Muscle of leg (tissue), 11 donors: ENCODE measurements around the gene CPNE9. TPM values are rescaled to one million over a fixed set of nuclear protein-coding genes. Genes with fewer than 3 reads are reported as not detected.

Experiments used
- DNase-seq: peaks from one replicate; pipeline ENCODE4 v3.0.0; 2013
- H3K27ac ChIP-seq: one replicate; pipeline ENCODE4 v1.5.1; 2013; ENCODE audit warnings: mild to moderate bottlenecking, low read length, control low read depth
- H3K27me3 ChIP-seq: one replicate; pipeline ENCODE4 v1.6.1; 2013; ENCODE audit warnings: low read length; ENCODE audit not compliant: control insufficient read depth, insufficient read depth
- H3K36me3 ChIP-seq: one replicate; pipeline ENCODE4 v1.6.1; 2013; ENCODE audit warnings: low read length; ENCODE audit not compliant: control insufficient read depth, insufficient read depth
- H3K4me1 ChIP-seq: one replicate; pipeline ENCODE4 v1.6.1; 2013; ENCODE audit warnings: low read length; ENCODE audit not compliant: control insufficient read depth, insufficient read depth
- H3K4me3 ChIP-seq: one replicate; pipeline ENCODE4 v1.5.1; 2013; ENCODE audit warnings: low read length, control low read depth
- H3K9me3 ChIP-seq: replicated peaks from 2 replicates; pipeline ENCODE4 v1.6.1; 2013; ENCODE audit warnings: low read depth, low read length; ENCODE audit not compliant: control insufficient read depth
- WGBS: methylation state at CpG from one replicate; pipeline ENCODE4 v1.1.5; 2013; ENCODE audit warnings: missing lambda C conversion rate; ENCODE audit not compliant: insufficient coverage; 5-methylcytosine and 5-hydroxymethylcytosine counted together
- polyA plus RNA-seq, 8 donors: library from polyadenylated mRNA; unstranded; fragments of 120-200 nt; gene quantifications; one replicate each; pipeline versions ENCODE4 v1.2.1 to v1.2.3, GENCODE V29; 2013; ENCODE audit warnings: inconsistent platforms in 1 of 8, low replicate concordance in 1 of 8; ENCODE audit not compliant: insufficient read length in 8 of 8, insufficient read depth in 1 of 8
- total RNA-seq: library from RNA; stranded (reverse); fragments of 120-200 nt; gene quantifications from one replicate; pipeline ENCODE4 v1.2.4, GENCODE V29; 2013

The CPNE9 gene
- total and polyA plus RNA-seq, 9 donors = 0.06 to 0.14 (median 0.09) TPM; not detected in 6

DNA sequence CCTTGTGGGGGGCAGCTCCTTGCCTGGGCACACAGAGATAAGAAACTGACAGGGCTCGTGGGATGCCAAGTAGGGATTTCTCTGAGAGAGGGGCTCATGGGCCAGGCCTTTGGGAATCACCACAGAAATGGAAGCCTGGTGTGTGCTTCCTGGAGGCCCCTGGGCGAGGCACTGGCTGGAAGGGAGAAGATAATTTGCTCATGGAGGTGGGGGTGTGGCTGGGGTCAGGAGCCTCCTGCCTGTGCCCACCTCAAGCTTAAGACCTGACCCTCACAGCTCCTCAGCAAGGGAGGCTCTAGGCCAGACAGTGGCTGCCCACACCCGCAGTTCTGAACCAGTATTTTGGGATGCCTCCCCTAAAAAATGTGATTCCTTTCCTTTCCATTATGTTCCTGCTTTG lies 16.9 kb upstream of the CPNE9 start:
- DNase-seq = no peak
- H3K9me3 ChIP-seq = no peaks in the 10 kb centered on the region
- H3K4me3 ChIP-seq = no peak overlapping the region
- WGBS = no CpG with 5 or more reads among the region's 3 CpGs
- no peak overlapping the region for H3K27ac ChIP-seq
- no peaks in the 10 kb centered on the region for H3K4me1 ChIP-seq
- peaks cover 94% of the 10 kb centered on the region for H3K36me3 ChIP-seq
- no peaks in the 10 kb centered on the region for H3K27me3 ChIP-seq

DNA sequence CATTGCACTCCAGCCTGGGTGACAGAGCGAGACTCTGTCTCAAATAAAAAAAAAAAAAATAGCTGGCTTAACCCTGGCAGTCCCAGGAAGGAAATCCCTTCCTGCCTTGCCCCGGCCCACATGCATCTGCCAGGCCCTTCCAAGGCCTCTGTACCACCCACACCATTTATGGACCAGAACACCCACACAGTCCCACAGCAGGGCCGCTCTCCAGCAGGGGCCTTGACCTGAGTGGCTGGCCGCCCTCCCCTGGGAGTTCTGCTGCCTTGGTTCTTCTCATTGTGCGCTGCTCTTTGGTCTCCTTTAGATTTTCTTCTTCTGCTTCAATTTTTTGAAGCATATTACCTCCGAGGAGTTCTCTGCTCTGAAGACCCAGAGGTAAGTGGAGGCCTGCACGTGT lies 16.1 kb upstream of the CPNE9 start:
- no peaks in the 10 kb centered on the region for H3K27me3 ChIP-seq
- H3K27ac ChIP-seq = no peak overlapping the region
- no peak overlapping the region for H3K4me3 ChIP-seq
- H3K9me3 ChIP-seq = no peaks in the 10 kb centered on the region
- H3K4me1 ChIP-seq = no peaks in the 10 kb centered on the region
- WGBS = 79% methylated on average over 6 of the region's 7 CpGs
- DNase-seq = no peak
- H3K36me3 ChIP-seq = peaks cover 88% of the 10 kb centered on the region

DNA sequence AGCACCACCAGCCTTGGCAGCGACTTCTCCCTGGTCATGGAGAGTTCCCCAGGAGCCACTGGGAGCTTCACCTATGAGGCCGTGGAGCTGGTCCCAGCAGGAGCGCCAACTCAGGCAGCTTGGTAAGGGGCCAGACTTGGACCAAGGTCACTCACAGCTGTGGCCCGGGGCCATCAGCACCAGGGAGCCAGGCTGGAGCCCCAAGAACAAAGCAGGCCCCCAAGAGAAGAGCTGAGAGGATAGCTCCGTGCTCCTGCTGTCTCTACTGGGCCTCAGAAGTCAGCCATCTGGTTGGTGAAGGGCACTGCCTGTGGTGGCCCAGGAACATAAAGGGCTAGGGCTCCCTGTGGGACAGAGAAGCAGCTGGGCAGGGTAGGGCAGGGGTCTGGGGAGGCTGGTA lies 14.7 kb upstream of the CPNE9 start:
- Histone ChIP-seq H3K27ac (no peak overlapping the region), H3K4me1 (no peaks in the 10 kb centered on the region), H3K36me3 (peaks cover 84% of the 10 kb centered on the region), H3K4me3 (no peak overlapping the region), H3K9me3 (no peaks in the 10 kb centered on the region), H3K27me3 (no peaks in the 10 kb centered on the region)
- DNase-seq = no peak
- WGBS = 92% methylated on average over 5 of the region's 5 CpGs

DNA sequence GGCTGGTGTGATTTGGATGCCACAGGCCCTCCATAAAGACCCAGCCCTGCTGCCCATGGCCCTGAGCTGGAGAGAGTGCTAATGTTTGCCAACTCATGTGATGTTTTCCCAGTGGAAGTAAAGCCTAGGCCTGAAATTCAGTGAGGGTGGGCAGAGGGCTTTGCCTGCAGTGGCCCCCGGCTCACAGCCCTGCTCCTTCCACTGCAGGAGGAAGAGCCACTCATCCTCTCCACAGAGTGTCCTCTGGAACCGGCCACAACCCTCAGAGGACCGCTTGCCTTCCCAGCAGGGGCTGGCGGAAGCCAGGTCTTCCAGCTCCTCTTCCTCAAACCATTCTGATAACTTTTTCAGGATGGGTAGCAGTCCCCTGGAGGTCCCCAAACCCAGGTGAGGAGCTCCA lies 13.9 kb upstream of the CPNE9 start:
- Histone ChIP-seq H3K27me3 (no peaks in the 10 kb centered on the region), H3K36me3 (peaks cover 82% of the 10 kb centered on the region), H3K27ac (no peak overlapping the region), H3K4me3 (no peak overlapping the region), H3K4me1 (no peaks in the 10 kb centered on the region), H3K9me3 (no peaks in the 10 kb centered on the region)
- DNase-seq = no peak
- WGBS = 91% methylated on average over 4 of the region's 4 CpGs

DNA sequence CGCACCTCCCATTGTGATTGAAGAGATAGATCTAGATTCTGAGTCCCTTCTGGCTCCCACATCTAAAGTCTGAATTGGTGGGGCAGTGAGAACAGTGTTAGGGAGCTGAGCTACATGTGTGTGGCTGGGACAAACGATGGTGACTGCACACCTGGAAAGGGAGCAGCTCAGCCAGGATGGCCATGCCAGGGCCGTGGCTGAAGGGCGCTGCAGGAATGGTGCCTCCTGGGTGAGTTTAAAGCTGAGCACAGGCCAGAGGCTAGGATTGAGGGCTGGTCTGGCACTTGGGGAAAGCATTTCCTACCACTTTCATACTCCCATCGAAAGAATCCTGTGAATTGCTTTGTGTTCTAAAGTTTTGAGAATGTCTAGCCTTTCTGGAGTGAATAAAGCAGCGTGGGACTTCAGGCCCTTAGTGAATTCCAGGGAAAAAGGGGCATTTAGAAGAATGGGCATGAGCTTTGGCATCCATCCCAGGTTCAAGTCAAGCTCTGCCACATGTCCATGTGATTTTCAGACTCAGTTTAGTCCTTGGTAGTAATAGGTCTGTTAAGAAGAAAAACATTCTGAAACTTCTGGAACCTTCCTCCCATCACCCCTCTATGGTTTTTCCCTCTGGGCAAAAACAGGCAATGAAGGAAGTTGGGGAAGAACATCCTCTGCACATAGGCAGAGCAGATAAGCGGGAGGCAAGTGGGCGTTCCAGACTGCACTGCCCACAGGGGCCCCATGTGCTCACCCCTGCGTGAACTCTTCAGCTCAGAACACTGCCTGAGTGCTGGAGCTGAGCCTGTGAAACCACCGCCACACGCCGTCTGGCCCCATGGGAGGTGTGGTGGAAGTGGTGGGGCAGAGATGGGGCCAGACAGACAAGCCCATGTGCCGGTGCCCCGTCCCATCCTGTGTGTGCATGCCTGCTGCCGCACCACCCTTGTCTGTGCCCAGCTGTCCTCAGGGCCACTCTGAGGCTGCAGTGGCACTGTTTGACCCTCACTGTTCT lies 12.9 kb upstream of the CPNE9 start:
- H3K36me3 ChIP-seq = peaks cover 81% of the 10 kb centered on the region
- no peak overlapping the region for H3K27ac ChIP-seq
- WGBS = 77% methylated on average over 11 of the region's 15 CpGs
- H3K9me3 ChIP-seq = no peaks in the 10 kb centered on the region
- no peak for DNase-seq
- no peaks in the 10 kb centered on the region for H3K27me3 ChIP-seq
- peaks cover 5% of the 10 kb centered on the region for H3K4me1 ChIP-seq
- no peak overlapping the region for H3K4me3 ChIP-seq

- Histone ChIP-seq H3K4me3 (no peak overlapping the region), H3K4me1 (peaks cover 5% of the 10 kb centered on the region), H3K27me3 (no peaks in the 10 kb centered on the region), H3K27ac (no peak overlapping the region), H3K36me3 (peaks cover 80% of the 10 kb centered on the region), H3K9me3 (no peaks in the 10 kb centered on the region)
- DNase-seq = no peak
- 100% methylated on average over 2 of the region's 2 CpGs for WGBS
Measured at GRCh38 chr3:9691636-9692035, 12.0 kb upstream of the CPNE9 start.

GRCh38 chr3:9692416-9692815 lies 11.2 kb upstream of the CPNE9 start:
- Histone ChIP-seq H3K4me3 (no peak overlapping the region), H3K9me3 (no peaks in the 10 kb centered on the region), H3K27ac (no peak overlapping the region), H3K27me3 (no peaks in the 10 kb centered on the region), H3K36me3 (peaks cover 81% of the 10 kb centered on the region), H3K4me1 (peaks cover 5% of the 10 kb centered on the region)
- 91% methylated on average over 4 of the region's 5 CpGs for WGBS
- DNase-seq = no peak

DNA sequence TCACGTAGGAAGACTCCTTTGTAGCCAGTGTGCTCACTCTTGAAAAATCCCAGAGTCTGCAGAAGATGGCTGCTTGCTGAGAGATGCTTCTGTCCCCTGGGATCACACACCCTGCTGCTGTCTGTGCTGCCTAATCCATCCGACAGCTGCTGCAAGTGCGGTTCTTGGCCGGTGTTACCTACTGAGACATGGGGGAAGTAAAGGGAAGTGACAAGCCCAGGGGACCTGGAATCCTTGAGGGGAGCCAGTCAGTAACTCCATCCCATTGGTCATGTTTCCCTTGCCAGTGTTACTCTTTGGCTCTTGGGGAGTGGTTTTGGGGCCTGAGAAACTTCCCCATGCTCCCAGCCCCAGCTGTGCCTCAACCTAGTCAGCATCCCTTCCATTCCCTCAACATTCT lies 8.3 kb upstream of the CPNE9 start:
- DNase-seq = peak; percentile 69
- no peaks in the 10 kb centered on the region for H3K27me3 ChIP-seq
- WGBS = 42% methylated on average over 4 of the region's 4 CpGs
- H3K4me1 ChIP-seq = peaks cover 5% of the 10 kb centered on the region
- H3K27ac ChIP-seq = no peak overlapping the region
- no peaks in the 10 kb centered on the region for H3K9me3 ChIP-seq
- peaks cover 78% of the 10 kb centered on the region for H3K36me3 ChIP-seq
- H3K4me3 ChIP-seq = no peak overlapping the region

DNA sequence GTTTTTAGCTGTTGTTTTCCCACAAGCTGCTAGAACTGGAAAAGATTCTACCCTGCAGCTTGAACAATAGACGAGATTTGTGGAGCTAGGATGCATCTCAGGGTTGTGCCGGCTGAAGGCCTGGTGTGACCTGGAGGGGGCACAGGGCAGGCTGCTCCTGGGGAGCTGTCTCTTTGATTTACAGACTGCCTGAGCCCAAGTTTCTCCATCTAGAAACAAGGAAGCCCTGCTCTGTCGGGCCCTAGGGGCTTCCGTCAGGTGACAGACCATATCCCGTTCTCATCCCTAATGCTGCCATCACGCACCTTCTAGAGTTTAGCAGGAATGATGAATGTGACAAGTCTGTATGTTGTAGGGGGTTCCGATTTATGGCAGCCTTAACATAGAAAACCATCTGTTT lies 7.9 kb upstream of the CPNE9 start:
- Histone ChIP-seq H3K4me3 (no peak overlapping the region), H3K9me3 (no peaks in the 10 kb centered on the region), H3K36me3 (peaks cover 76% of the 10 kb centered on the region), H3K27me3 (no peaks in the 10 kb centered on the region), H3K4me1 (peaks cover 5% of the 10 kb centered on the region), H3K27ac (no peak overlapping the region)
- 34% methylated on average over 2 of the region's 7 CpGs for WGBS
- DNase-seq = no peak

DNA sequence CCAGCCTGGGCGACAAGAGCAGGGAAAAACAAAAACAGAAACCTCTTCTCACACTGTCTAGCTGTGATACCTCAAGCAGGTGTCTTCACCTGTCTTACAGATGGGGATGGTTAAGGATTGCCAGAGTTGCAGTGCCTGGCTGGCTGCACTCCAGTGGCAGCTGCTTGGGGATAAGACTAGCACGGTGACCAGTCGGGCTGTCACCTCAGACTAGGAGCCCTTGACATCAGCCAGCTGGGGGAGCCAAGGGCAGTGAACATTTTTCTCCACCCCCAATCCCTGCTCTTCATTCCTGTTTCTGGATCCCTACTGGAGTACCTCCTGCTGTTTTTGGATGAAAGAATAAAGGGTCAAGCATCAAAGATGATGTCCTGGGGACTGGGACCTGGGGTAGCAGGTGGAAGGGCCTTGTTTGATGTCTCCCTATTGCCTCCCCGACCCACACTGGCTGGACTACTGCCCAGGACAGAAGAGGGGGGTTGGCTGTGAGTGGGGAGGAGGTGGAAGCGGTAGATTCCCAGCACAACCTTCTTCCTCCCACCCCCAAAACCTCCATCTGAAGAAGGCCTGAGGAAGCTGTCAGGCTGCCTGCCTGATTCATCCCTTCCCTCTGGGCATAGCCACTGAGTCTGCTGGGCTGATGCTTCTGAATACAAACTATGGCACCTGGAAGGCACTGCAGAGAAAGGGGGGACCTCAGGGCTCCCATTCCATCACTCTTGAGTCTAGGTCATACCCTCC lies 7.0 kb upstream of the CPNE9 start:
- H3K4me3 ChIP-seq = no peak overlapping the region
- WGBS = 40% methylated on average over 2 of the region's 5 CpGs

More for the DNA sequence above, 7.0 kb upstream of the CPNE9 start:
- Histone ChIP-seq H3K27ac (no peak overlapping the region), H3K9me3 (no peaks in the 10 kb centered on the region), H3K36me3 (peaks cover 71% of the 10 kb centered on the region), H3K27me3 (no peaks in the 10 kb centered on the region), H3K4me1 (peaks cover 5% of the 10 kb centered on the region)
- no peak for DNase-seq
